HCT116 (cell line): ENCODE results near the gene SIPA1L3. TPM values are rescaled to one million over a fixed set of nuclear protein-coding genes. Genes with fewer than 3 reads are reported as not detected.

Experiments
- ATAC-seq: fragments of 200-7000 bp; cut with Tn5 transposase; 2 replicates; pipeline ENCODE4 v1.9.1; 2020; ENCODE audit warnings: mild to moderate bottlenecking, moderate library complexity
- BruUV-seq: library from RNA; stranded (reverse); fragments of 400-500 nt; replicated peaks from 2 replicates; lab custom pipeline; 2021; lab: Mats Ljungman, UMichigan
- CTCF ChIA-PET: fragments of 300-600 bp; sonication (Branson Sonifier 250); formaldehyde crosslinking; loops from one replicate; lab custom pipeline; 2021; ENCODE audit warnings: antibody characterized with exemption; lab: Charles Lee
- POLR2A ChIA-PET: fragments of 300-600, 350-600 bp; sonication (Branson Sonifier 250); formaldehyde crosslinking; loops from one replicate; lab custom pipeline; 2021; ENCODE audit warnings: antibody characterized with exemption; lab: Charles Lee
- RAD21 ChIA-PET, 2 experiments: fragments of 300-600 bp; sonication (Branson Sonifier 250); formaldehyde crosslinking; loops; one replicate each; lab custom pipeline; 2023; ENCODE audit warnings: low total read pairs in 2 of 2; ENCODE audit not compliant: uncharacterized antibody in 2 of 2, unreplicated experiment in 2 of 2, low non-redundant PET in 1 of 2; lab: Charles Lee
- DNase-seq: peaks from one replicate; pipeline ENCODE4 v3.0.0-alpha.2; 2010; ENCODE audit warnings: low read depth, low spot score
- H2AFZ ChIP-seq: fragments of 200-600 bp; shearing (Covaris generic), sonication (generic); 2 replicates; pipeline ENCODE4 v1.6.1; 2017; ENCODE audit warnings: low read depth, mixed run types, mixed read lengths, antibody characterized with exemption, low read length; ENCODE audit not compliant: poor library complexity, severe bottlenecking
- H3K27ac ChIP-seq: 2 replicates; pipeline ENCODE4 v1.5.1; 2012; ENCODE audit warnings: low read depth, low read length
- H3K27me3 ChIP-seq: fragments of 200-600 bp; sonication (generic); 2 replicates; pipeline ENCODE4 v1.6.1; 2016; ENCODE audit warnings: mixed run types, low read length, mixed read lengths; ENCODE audit not compliant: insufficient read depth
- H3K36me3 ChIP-seq, 2 experiments: fragments of 200-500 bp in 1 of 2; fragments of 200-600 bp in 1 of 2; sonication (Bioruptor generic) in 1 of 2; sonication (generic) in 1 of 2; 2 replicates each; pipeline versions ENCODE4 v1.5.1 to v1.6.1; 2014 to 2016; ENCODE audit warnings: low read length in 2 of 2, inconsistent platforms in 1 of 2, mixed read lengths in 1 of 2, mixed run types in 1 of 2; ENCODE audit not compliant: insufficient read depth in 2 of 2, control insufficient read depth in 1 of 2
- H3K4me1 ChIP-seq, 2 experiments: fragments of 200-600 bp in 1 of 2; sonication (generic) in 1 of 2; 2 replicates each; pipeline versions ENCODE4 v1.5.1 to v1.6.1; 2012 to 2017; ENCODE audit warnings: low read length in 2 of 2, inconsistent platforms in 1 of 2, mild to moderate bottlenecking in 1 of 2, mixed read lengths in 1 of 2, mixed run types in 1 of 2, moderate library complexity in 1 of 2; ENCODE audit not compliant: insufficient read depth in 2 of 2, control insufficient read depth in 1 of 2
- H3K4me2 ChIP-seq: fragments of 200-600 bp; sonication (generic); 2 replicates; pipeline ENCODE4 v1.6.1; 2017; ENCODE audit warnings: mixed run types, low read length, mixed read lengths
- H3K4me3 ChIP-seq, 2 experiments: fragments of 200-600 bp in 1 of 2; sonication (generic) in 1 of 2; replicated peaks in 1 of 2; 2 replicates each; pipeline ENCODE4 v1.5.1; 2011 to 2016; ENCODE audit warnings: low read length in 2 of 2, control low read depth in 1 of 2, low read depth in 1 of 2, mild to moderate bottlenecking in 1 of 2, mixed read lengths in 1 of 2, mixed run types in 1 of 2
- H3K79me2 ChIP-seq: fragments of 200-600 bp; sonication (generic); 2 replicates; pipeline ENCODE4 v1.6.1; 2017; ENCODE audit warnings: mild to moderate bottlenecking, mixed run types, low read length, moderate library complexity, mixed read lengths; ENCODE audit not compliant: insufficient read depth
- H3K9ac ChIP-seq: fragments of 200-600 bp; sonication (generic); 2 replicates; pipeline ENCODE4 v1.6.1; 2016; ENCODE audit warnings: low read length, mixed read lengths
- H3K9me2 ChIP-seq: fragments of 200-600 bp; sonication (generic), shearing (Covaris generic); 2 replicates; pipeline ENCODE4 v1.6.1; 2017; ENCODE audit warnings: mixed run types, mild to moderate bottlenecking, moderate library complexity; ENCODE audit not compliant: insufficient read depth
- H3K9me3 ChIP-seq, 2 experiments: fragments of 200-500 bp in 1 of 2; fragments of 200-600 bp in 1 of 2; sonication (Bioruptor generic) in 1 of 2; sonication (generic) in 1 of 2; 2 replicates each; pipeline ENCODE4 v1.6.1; 2014 to 2017; ENCODE audit warnings: low read length in 2 of 2, mixed read lengths in 2 of 2, inconsistent platforms in 1 of 2, low read depth in 1 of 2, mild to moderate bottlenecking in 1 of 2, mixed run types in 1 of 2, moderate library complexity in 1 of 2; ENCODE audit not compliant: control insufficient read depth in 1 of 2, insufficient read depth in 1 of 2
- H4K20me1 ChIP-seq: fragments of 200-600 bp; sonication (generic), shearing (Covaris generic); 2 replicates; pipeline ENCODE4 v1.6.1; 2017; ENCODE audit warnings: mixed run types, mild to moderate bottlenecking, moderate library complexity; ENCODE audit not compliant: insufficient read depth
- EGR1 ChIP-seq: IDR thresholded peaks from 2 replicates; pipeline ENCODE4 v1.6.1; 2012; ENCODE audit warnings: low read depth
- EZH2 ChIP-seq: fragments of 200-600 bp; sonication (generic); IDR thresholded peaks from 2 replicates; pipeline ENCODE4 v1.6.1; 2017; ENCODE audit warnings: antibody characterized with exemption, mixed run types
- EZH2phosphoT487 ChIP-seq: fragments of 200-600 bp; IDR thresholded peaks from 2 replicates; pipeline ENCODE4 v1.6.1; 2018; ENCODE audit warnings: antibody characterized with exemption, borderline replicate concordance
- JUND ChIP-seq: IDR thresholded peaks from 2 replicates; pipeline ENCODE4 v1.6.1; 2012
- POLR2A ChIP-seq: IDR thresholded peaks from 2 replicates; pipeline ENCODE4 v1.7.0; 2011; ENCODE audit warnings: borderline replicate concordance; ENCODE audit not compliant: insufficient read depth, insufficient read length; ENCODE audit errors: extremely low read depth
- POLR2AphosphoS5 ChIP-seq: IDR thresholded peaks from 2 replicates; pipeline ENCODE4 v1.6.1; 2011; ENCODE audit warnings: mild to moderate bottlenecking, low read depth, low read length, moderate library complexity
- RAD21 ChIP-seq: IDR thresholded peaks from 2 replicates; pipeline ENCODE4 v1.6.1; 2012; ENCODE audit warnings: low read depth, mild to moderate bottlenecking
- SIN3A ChIP-seq: IDR thresholded peaks from 2 replicates; pipeline ENCODE4 v1.6.1; 2012; ENCODE audit warnings: low read depth
- SP1 ChIP-seq: IDR thresholded peaks from 2 replicates; pipeline ENCODE4 v1.6.1; 2012; ENCODE audit warnings: low read depth
- SRF ChIP-seq: IDR thresholded peaks from 2 replicates; pipeline ENCODE4 v1.6.1; 2012; ENCODE audit warnings: low read depth
- TCF7L2 ChIP-seq: IDR thresholded peaks from 2 replicates; pipeline ENCODE4 v1.7.0; 2011; ENCODE audit warnings: borderline replicate concordance, inconsistent platforms; ENCODE audit not compliant: insufficient read depth, insufficient read length; ENCODE audit errors: extremely low read depth
- YY1 ChIP-seq: IDR thresholded peaks from 2 replicates; pipeline ENCODE4 v1.6.1; 2011; ENCODE audit warnings: low read length, low read depth, moderate library complexity, mild to moderate bottlenecking; ENCODE audit not compliant: insufficient replicate concordance; ENCODE audit errors: extremely low read depth
- ZFX ChIP-seq: fragments of 450-650 bp; IDR thresholded peaks from 2 replicates; pipeline ENCODE4 v1.6.1; 2017
- ZNF274 ChIP-seq: fragments of 200-500 bp; sonication (Bioruptor generic); IDR thresholded peaks from 2 replicates; pipeline ENCODE4 v1.6.1; 2014; ENCODE audit warnings: mild to moderate bottlenecking, low read depth, low read length, inconsistent platforms
- intact Hi-C: fragments of 100-400 bp; cut with micrococcal nuclease; formaldehyde crosslinking; loops from 2 replicates; pipeline ENCODE4 v1.10.0; 2022
- total RNA-seq: library from RNA; stranded (reverse); gene quantifications from one replicate; pipeline ENCODE4 v1.2.1, GENCODE V29; 2021; ENCODE audit not compliant: unreplicated experiment
- TF ChIP-seq, protein P1 (sequence below), 3 experiments: fragments of 200-600 bp in 1 of 3; sonication (generic) in 1 of 3; IDR thresholded peaks in 2 of 3; conservative IDR thresholded peaks in 1 of 3; 2 replicates each; pipeline ENCODE4 v1.5.1; 2012 to 2017; ENCODE audit warnings: low read depth in 2 of 3, low read length in 2 of 3, antibody characterized with exemption in 1 of 3, borderline replicate concordance in 1 of 3, control low read depth in 1 of 3, mild to moderate bottlenecking in 1 of 3, mixed read lengths in 1 of 3, mixed run types in 1 of 3, moderate library complexity in 1 of 3; ENCODE audit not compliant: insufficient read depth in 1 of 3
- TF ChIP-seq, protein P2 (sequence below): IDR thresholded peaks from 2 replicates; pipeline ENCODE4 v1.6.1; 2012; ENCODE audit warnings: low read depth
- TF ChIP-seq, protein P3 (sequence below): IDR thresholded peaks from 2 replicates; pipeline ENCODE4 v1.6.1; 2011; ENCODE audit warnings: mild to moderate bottlenecking, low read length, moderate library complexity; ENCODE audit not compliant: insufficient replicate concordance; ENCODE audit errors: extremely low read depth
- TF ChIP-seq, protein P4 (sequence below): IDR thresholded peaks from 2 replicates; pipeline ENCODE4 v1.6.1; 2012

Gene SIPA1L3
- total RNA-seq, 1 experiment from 2014 or later: 41.8 TPM

DNA sequence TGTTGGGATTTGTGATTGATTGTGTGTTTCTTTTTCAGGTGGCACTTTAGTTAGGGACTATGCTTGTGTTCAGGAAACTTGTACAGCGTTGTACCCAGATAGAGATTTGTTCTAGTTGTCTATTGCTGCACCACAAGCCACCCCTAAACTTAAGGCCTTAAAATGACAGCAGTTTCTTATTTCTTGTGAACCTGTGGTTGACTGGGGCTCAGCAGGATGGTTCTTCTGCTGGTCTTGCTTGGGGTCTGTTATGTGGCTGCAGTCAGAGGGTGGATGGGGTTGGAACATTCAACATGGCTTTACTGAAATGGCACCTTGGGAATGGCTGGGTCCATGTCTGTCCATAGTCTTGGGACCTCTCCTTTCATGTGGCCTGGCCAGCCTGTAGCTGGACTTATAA is 28.3 kb downstream of the SIPA1L3 start:
- TF ChIP-seq SRF: no peak
- TF ChIP-seq, protein P1, sequence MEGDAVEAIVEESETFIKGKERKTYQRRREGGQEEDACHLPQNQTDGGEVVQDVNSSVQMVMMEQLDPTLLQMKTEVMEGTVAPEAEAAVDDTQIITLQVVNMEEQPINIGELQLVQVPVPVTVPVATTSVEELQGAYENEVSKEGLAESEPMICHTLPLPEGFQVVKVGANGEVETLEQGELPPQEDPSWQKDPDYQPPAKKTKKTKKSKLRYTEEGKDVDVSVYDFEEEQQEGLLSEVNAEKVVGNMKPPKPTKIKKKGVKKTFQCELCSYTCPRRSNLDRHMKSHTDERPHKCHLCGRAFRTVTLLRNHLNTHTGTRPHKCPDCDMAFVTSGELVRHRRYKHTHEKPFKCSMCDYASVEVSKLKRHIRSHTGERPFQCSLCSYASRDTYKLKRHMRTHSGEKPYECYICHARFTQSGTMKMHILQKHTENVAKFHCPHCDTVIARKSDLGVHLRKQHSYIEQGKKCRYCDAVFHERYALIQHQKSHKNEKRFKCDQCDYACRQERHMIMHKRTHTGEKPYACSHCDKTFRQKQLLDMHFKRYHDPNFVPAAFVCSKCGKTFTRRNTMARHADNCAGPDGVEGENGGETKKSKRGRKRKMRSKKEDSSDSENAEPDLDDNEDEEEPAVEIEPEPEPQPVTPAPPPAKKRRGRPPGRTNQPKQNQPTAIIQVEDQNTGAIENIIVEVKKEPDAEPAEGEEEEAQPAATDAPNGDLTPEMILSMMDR (IDR thresholded peaks at IDR 0.05 in 2 of 3, conservative IDR thresholded peaks at IDR 0.05 in 1 of 3; ENCODE audit: borderline replicate concordance in 1 of 3, insufficient read depth in 1 of 3, low read depth in 2 of 3, low read length in 2 of 3): no peak
- no peak for TF ChIP-seq EGR1
- TF ChIP-seq EZH2: no peak
- TF ChIP-seq SIN3A: no peak
- TF ChIP-seq JUND: no peak
- no peak for TF ChIP-seq POLR2A
- TF ChIP-seq YY1: no peak
- TF ChIP-seq, protein P2, sequence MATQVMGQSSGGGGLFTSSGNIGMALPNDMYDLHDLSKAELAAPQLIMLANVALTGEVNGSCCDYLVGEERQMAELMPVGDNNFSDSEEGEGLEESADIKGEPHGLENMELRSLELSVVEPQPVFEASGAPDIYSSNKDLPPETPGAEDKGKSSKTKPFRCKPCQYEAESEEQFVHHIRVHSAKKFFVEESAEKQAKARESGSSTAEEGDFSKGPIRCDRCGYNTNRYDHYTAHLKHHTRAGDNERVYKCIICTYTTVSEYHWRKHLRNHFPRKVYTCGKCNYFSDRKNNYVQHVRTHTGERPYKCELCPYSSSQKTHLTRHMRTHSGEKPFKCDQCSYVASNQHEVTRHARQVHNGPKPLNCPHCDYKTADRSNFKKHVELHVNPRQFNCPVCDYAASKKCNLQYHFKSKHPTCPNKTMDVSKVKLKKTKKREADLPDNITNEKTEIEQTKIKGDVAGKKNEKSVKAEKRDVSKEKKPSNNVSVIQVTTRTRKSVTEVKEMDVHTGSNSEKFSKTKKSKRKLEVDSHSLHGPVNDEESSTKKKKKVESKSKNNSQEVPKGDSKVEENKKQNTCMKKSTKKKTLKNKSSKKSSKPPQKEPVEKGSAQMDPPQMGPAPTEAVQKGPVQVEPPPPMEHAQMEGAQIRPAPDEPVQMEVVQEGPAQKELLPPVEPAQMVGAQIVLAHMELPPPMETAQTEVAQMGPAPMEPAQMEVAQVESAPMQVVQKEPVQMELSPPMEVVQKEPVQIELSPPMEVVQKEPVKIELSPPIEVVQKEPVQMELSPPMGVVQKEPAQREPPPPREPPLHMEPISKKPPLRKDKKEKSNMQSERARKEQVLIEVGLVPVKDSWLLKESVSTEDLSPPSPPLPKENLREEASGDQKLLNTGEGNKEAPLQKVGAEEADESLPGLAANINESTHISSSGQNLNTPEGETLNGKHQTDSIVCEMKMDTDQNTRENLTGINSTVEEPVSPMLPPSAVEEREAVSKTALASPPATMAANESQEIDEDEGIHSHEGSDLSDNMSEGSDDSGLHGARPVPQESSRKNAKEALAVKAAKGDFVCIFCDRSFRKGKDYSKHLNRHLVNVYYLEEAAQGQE: no peak
- no peak for TF ChIP-seq ZFX
- no peak for TF ChIP-seq TCF7L2
- TF ChIP-seq, protein P3, sequence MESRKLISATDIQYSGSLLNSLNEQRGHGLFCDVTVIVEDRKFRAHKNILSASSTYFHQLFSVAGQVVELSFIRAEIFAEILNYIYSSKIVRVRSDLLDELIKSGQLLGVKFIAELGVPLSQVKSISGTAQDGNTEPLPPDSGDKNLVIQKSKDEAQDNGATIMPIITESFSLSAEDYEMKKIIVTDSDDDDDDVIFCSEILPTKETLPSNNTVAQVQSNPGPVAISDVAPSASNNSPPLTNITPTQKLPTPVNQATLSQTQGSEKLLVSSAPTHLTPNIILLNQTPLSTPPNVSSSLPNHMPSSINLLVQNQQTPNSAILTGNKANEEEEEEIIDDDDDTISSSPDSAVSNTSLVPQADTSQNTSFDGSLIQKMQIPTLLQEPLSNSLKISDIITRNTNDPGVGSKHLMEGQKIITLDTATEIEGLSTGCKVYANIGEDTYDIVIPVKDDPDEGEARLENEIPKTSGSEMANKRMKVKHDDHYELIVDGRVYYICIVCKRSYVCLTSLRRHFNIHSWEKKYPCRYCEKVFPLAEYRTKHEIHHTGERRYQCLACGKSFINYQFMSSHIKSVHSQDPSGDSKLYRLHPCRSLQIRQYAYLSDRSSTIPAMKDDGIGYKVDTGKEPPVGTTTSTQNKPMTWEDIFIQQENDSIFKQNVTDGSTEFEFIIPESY: no peak
- no peak for TF ChIP-seq RAD21
- TF ChIP-seq POLR2AphosphoS5: no peak
- TF ChIP-seq EZH2phosphoT487: no peak
- TF ChIP-seq, protein P4, sequence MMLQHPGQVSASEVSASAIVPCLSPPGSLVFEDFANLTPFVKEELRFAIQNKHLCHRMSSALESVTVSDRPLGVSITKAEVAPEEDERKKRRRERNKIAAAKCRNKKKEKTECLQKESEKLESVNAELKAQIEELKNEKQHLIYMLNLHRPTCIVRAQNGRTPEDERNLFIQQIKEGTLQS: no peak
- TF ChIP-seq ZNF274: no peak
- no peak for TF ChIP-seq SP1
- Histone ChIP-seq H3K79me2 (peaks cover 76% of the 10 kb centered on the region), H3K4me3 (no peak overlapping the region), H3K9me3 (no peaks in the 10 kb centered on the region), H2AFZ (no peak overlapping the region), H3K9me2 (no peaks in the 10 kb centered on the region), H3K4me2 (no peak overlapping the region), H3K36me3 (no peaks in the 10 kb centered on the region; a peak in 1 of 4 replicates), H3K27me3 (no peaks in the 10 kb centered on the region), H3K27ac (no peak overlapping the region), H3K9ac (no peak overlapping the region), H3K4me1 (peaks cover 39 to 55% of the 10 kb centered on the region in 2 experiments), H4K20me1 (no peaks in the 10 kb centered on the region)
- ChIA-PET RAD21 (no interaction called here), POLR2A (no interaction called here), CTCF (no interaction called here)
- DNase-seq (no peak), ATAC-seq (no peak)
- no TSS peak for BruUV-seq
- intact Hi-C loops: loop anchor here (10.0 kb wide), 1 partner anchor 49 kb away; no protein-coding TSS in a partner anchor
